ENCODE measurements around the gene ACSBG1. TPM values are rescaled to one million over a fixed set of nuclear protein-coding genes. Genes with fewer than 3 reads are reported as not detected.
A peak's percentile ranks its signal among the peaks of the same experiment; 100 is the strongest.

Gene ACSBG1
- polyA plus RNA-seq, 1 donor (not counting 4 experiments of a cell fraction or from before 2014, with no cell fraction given) = 0.01 TPM

GRCh38 chr15:78212008-78212407, 22.4 kb downstream of the ACSBG1 start:
- Histone ChIP-seq H3K9me3 (ENCODE audit: control insufficient read depth, low read depth, low read length) (no peaks in the 10 kb centered on the region), H3K9me1 (ENCODE audit: control insufficient read depth, extremely low read depth, insufficient read depth, low read length) (peaks cover 2% of the 10 kb centered on the region), H3K27me3 (ENCODE audit: control insufficient read depth, extremely low read depth, insufficient read depth, low read length) (peaks cover 8% of the 10 kb centered on the region), H3K4me1 (ENCODE audit: control insufficient read depth, extremely low read depth, insufficient read depth, low read length) (peaks cover 28% of the 10 kb centered on the region), H3K79me2 (ENCODE audit: control insufficient read depth, insufficient read depth, low read length) (no peaks in the 10 kb centered on the region), H3K27ac (ENCODE audit: control insufficient read depth, insufficient read depth, low read length) (no peak overlapping the region), H3K9ac (ENCODE audit: control insufficient read depth, extremely low read depth, insufficient read depth, low read length) (no peak overlapping the region), H3K4me2 (ENCODE audit: control insufficient read depth, extremely low read depth, insufficient read depth, low read depth, low read length) (peak overlapping the region; percentile 14), H3K36me3 (ENCODE audit: control insufficient read depth in 2 of 2, extremely low read depth in 1 of 2, insufficient read depth in 2 of 2, low read length in 2 of 2) (no peaks in the 10 kb centered on the region), H4K20me1 (ENCODE audit: control insufficient read depth, extremely low read depth, insufficient read depth, low read length) (no peaks in the 10 kb centered on the region), H3K4me3 (ENCODE audit: control insufficient read depth in 2 of 3, extremely low read depth in 1 of 3, insufficient read depth in 2 of 3, low read depth in 1 of 3, low read length in 3 of 3) (no peak overlapping the region), H2AFZ (ENCODE audit: control insufficient read depth, low read length) (no peak overlapping the region)
- dilution Hi-C loops (cut with MboI; ENCODE audit: extremely low pct_ligation_motif_present, low sequenced_read_pairs) = no loop called here
- DNase-seq (ENCODE audit: low read depth, low spot score) (no peak), FAIRE-seq (no peak)
- TF ChIP-seq, protein P1, sequence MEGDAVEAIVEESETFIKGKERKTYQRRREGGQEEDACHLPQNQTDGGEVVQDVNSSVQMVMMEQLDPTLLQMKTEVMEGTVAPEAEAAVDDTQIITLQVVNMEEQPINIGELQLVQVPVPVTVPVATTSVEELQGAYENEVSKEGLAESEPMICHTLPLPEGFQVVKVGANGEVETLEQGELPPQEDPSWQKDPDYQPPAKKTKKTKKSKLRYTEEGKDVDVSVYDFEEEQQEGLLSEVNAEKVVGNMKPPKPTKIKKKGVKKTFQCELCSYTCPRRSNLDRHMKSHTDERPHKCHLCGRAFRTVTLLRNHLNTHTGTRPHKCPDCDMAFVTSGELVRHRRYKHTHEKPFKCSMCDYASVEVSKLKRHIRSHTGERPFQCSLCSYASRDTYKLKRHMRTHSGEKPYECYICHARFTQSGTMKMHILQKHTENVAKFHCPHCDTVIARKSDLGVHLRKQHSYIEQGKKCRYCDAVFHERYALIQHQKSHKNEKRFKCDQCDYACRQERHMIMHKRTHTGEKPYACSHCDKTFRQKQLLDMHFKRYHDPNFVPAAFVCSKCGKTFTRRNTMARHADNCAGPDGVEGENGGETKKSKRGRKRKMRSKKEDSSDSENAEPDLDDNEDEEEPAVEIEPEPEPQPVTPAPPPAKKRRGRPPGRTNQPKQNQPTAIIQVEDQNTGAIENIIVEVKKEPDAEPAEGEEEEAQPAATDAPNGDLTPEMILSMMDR (optimal IDR thresholded peaks at IDR 0.05 in 1 of 3, IDR thresholded peaks at IDR 0.05 in 1 of 3, conservative IDR thresholded peaks at IDR 0.05 in 1 of 3; ENCODE audit: extremely low read depth in 1 of 3, insufficient read depth in 2 of 3, low read length in 3 of 3) = no peak
- no peak for TF ChIP-seq EZH2 (IDR thresholded peaks at IDR 0.05; ENCODE audit: low read length)

GRCh38 chr15:78211189-78211921, 23.0 kb downstream of the ACSBG1 start:
- Histone ChIP-seq H2AFZ (ENCODE audit: control insufficient read depth, low read length) (no peak overlapping the region), H3K4me2 (ENCODE audit: control insufficient read depth, extremely low read depth, insufficient read depth, low read depth, low read length) (no peak overlapping the region), H3K27ac (ENCODE audit: control insufficient read depth, insufficient read depth, low read length) (no peak overlapping the region), H3K4me1 (ENCODE audit: control insufficient read depth, extremely low read depth, insufficient read depth, low read length) (peaks cover 30% of the 10 kb centered on the region), H3K36me3 (ENCODE audit: control insufficient read depth in 2 of 2, extremely low read depth in 1 of 2, insufficient read depth in 2 of 2, low read length in 2 of 2) (no peaks in the 10 kb centered on the region), H4K20me1 (ENCODE audit: control insufficient read depth, extremely low read depth, insufficient read depth, low read length) (no peaks in the 10 kb centered on the region), H3K4me3 (ENCODE audit: control insufficient read depth in 2 of 3, extremely low read depth in 1 of 3, insufficient read depth in 2 of 3, low read depth in 1 of 3, low read length in 3 of 3) (no peak overlapping the region), H3K27me3 (ENCODE audit: control insufficient read depth, extremely low read depth, insufficient read depth, low read length) (peaks cover 8% of the 10 kb centered on the region), H3K9me1 (ENCODE audit: control insufficient read depth, extremely low read depth, insufficient read depth, low read length) (no peaks in the 10 kb centered on the region), H3K79me2 (ENCODE audit: control insufficient read depth, insufficient read depth, low read length) (no peaks in the 10 kb centered on the region), H3K9me3 (ENCODE audit: control insufficient read depth, low read depth, low read length) (no peaks in the 10 kb centered on the region), H3K9ac (ENCODE audit: control insufficient read depth, extremely low read depth, insufficient read depth, low read length) (no peak overlapping the region)
- no peak for FAIRE-seq
- dilution Hi-C loops (cut with MboI; ENCODE audit: extremely low pct_ligation_motif_present, low sequenced_read_pairs) = no loop called here
- TF ChIP-seq EZH2 (IDR thresholded peaks at IDR 0.05; ENCODE audit: low read length) = no peak
- TF ChIP-seq, protein P1 (optimal IDR thresholded peaks at IDR 0.05 in 1 of 3, IDR thresholded peaks at IDR 0.05 in 1 of 3, conservative IDR thresholded peaks at IDR 0.05 in 1 of 3; ENCODE audit: extremely low read depth in 1 of 3, insufficient read depth in 2 of 3, low read length in 3 of 3) = no peak
- no peak for DNase-seq (ENCODE audit: low read depth, low spot score)

Measured in keratinocyte (primary cell).